Astrocyte (in vitro differentiated cells and primary cell): ENCODE results near the gene COMMD1.

Experiments
- CTCF ChIP-seq: IDR thresholded peaks from 2 replicates; pipeline ENCODE4 v1.5.1; 2011; ENCODE audit warnings: low read depth, mild to moderate bottlenecking, inconsistent platforms, low read length, moderate library complexity; ENCODE audit not compliant: insufficient read depth
- EZH2 ChIP-seq: IDR thresholded peaks from 2 replicates; pipeline ENCODE4 v1.6.1; 2012; ENCODE audit warnings: mild to moderate bottlenecking, low read length, inconsistent platforms; ENCODE audit not compliant: insufficient read depth

DNA sequence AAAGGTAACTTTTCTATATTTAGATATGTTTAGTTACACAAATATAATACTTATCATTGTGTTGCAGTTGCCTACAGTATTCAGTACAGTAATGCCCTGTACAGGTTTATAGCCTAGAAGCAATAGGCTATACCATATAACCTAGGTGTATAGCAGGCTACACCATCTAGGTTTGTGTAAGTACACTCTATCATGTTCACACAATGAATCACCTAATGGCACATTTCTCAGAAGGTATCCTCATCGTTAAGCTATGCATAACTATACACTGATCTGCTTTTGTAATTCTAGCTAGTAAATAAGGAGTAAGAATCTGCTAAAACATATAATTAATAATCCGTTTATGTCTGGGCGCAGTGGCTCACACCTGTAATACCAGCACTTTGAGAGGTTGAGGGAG lies 102.1 kb downstream of the COMMD1 start:
- TF ChIP-seq CTCF: no peak
- TF ChIP-seq EZH2: no peak
